Measurements from ENCODE around the gene MATN4. TPM values are rescaled to one million over a fixed set of nuclear protein-coding genes. Genes with fewer than 3 reads are reported as not detected.

The MATN4 gene
- total and polyA plus RNA-seq, 7 donors: not detected

DNA sequence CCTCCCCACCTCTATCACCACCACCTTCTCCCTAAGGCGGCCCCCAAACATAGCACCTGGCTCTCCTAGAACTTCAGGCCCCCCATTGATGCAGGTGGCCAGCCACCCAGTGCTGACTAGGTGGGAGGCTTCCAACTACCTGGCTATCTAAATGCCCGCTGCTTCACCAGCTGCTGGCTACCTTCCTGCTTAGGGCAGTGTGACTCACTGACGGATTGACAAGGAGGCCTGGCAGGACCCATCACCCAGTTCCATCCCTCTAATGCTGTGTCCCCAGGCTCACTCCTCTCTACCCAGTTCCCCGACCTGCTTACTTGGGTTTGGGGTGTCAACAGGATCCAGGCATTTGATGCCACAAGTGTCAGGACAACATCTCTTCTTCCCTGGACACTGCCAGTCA is 54.8 kb downstream of the MATN4 start:
- intact Hi-C loops (cut with DNase I): no loop called here
- H3K27ac ChIP-seq: no peak overlapping the region
- DNase-seq (peak in 1 of 2 donors; percentile 16), ATAC-seq (peak in 3 of 4 donors; percentile 56 to 68 (median 61))
- peaks cover 2 to 5% (median 3%) of the 10 kb centered on the region in 3 donors for H3K27me3 ChIP-seq (ENCODE audit: insufficient read depth in 3 of 3, low read length in 2 of 3)
- 81 to 87% (median 84%) methylated on average over 4 of the region's 4 CpGs for WGBS, 3 donors
- H3K36me3 ChIP-seq (ENCODE audit: insufficient read depth in 1 of 2, low read depth in 1 of 2): no peaks in the 10 kb centered on the region
- no peaks in the 10 kb centered on the region for H3K9me3 ChIP-seq
- peak overlapping the region; percentile 58 for H3K4me3 ChIP-seq
- TF ChIP-seq, protein P1, sequence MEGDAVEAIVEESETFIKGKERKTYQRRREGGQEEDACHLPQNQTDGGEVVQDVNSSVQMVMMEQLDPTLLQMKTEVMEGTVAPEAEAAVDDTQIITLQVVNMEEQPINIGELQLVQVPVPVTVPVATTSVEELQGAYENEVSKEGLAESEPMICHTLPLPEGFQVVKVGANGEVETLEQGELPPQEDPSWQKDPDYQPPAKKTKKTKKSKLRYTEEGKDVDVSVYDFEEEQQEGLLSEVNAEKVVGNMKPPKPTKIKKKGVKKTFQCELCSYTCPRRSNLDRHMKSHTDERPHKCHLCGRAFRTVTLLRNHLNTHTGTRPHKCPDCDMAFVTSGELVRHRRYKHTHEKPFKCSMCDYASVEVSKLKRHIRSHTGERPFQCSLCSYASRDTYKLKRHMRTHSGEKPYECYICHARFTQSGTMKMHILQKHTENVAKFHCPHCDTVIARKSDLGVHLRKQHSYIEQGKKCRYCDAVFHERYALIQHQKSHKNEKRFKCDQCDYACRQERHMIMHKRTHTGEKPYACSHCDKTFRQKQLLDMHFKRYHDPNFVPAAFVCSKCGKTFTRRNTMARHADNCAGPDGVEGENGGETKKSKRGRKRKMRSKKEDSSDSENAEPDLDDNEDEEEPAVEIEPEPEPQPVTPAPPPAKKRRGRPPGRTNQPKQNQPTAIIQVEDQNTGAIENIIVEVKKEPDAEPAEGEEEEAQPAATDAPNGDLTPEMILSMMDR (IDR thresholded peaks at IDR 0.05): no peak
- H3K4me1 ChIP-seq: peaks cover 12% of the 10 kb centered on the region

DNA sequence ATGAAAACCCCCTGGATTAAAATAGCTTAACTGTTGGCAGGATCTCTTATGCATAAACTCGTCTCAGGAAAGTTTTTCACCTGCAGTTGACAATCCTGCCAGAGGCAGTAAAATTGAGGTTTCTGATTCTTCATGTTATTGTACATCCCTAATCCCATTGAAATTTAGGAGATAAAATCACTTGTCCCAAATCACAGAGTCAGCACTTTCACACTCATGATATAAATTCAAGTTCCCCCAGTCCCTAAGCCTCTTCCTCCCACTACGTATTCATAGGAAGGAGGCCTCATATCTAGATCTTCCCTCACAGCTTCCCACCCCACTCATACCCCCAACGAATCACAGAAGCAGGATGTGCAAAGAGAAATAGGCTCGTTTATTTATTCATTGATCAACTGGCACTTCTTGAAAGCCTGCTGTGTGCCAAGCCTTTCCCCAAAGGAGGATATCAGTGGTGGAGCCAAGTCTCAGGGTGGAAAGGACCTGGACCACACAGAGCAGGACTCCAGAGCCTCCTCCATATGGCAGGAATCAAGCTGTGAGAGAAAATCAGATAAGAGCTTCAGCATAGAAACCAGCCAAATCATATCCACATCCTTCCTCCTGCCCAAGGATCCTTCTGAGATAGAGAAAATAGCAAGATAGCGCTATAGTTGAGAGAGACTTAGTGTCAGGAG is 56.1 kb downstream of the MATN4 start:
- Histone ChIP-seq H3K27ac (no peak overlapping the region), H3K27me3 (ENCODE audit: insufficient read depth in 3 of 3, low read length in 2 of 3) (peaks cover 2 to 11% (median 7%) of the 10 kb centered on the region in 3 donors), H3K4me3 (peak overlapping the region; percentile 58), H3K9me3 (no peaks in the 10 kb centered on the region), H3K36me3 (ENCODE audit: insufficient read depth in 1 of 2, low read depth in 1 of 2) (no peaks in the 10 kb centered on the region), H3K4me1 (peaks cover 12% of the 10 kb centered on the region)
- intact Hi-C loops (cut with DNase I): no loop called here
- 44 to 51% (median 51%) methylated on average over 5 of the region's 5 CpGs for WGBS, 3 donors
- ATAC-seq (no peak), DNase-seq (no peak)
- TF ChIP-seq, protein P1 (IDR thresholded peaks at IDR 0.05): no peak

DNA sequence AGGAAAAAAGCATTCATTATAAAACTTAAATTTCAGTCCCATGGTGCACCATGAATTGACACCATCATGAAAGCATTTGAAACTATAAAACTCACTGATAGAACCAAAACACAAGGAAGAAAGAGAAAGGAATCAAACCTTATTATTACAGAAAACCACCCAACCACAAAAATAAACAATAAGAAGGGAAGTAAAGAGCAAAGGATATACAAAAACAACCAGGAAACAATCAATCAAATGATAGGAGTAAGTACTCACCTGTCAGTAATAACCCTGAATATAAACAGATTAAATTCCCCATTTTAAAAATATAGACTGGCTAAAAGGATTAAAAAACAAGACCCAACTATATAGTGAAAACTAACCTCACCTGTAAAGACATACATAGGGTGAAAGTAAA is 59.5 kb downstream of the MATN4 start:
- no peaks in the 10 kb centered on the region for H3K4me1 ChIP-seq
- no peak for DNase-seq
- TF ChIP-seq, protein P1 (IDR thresholded peaks at IDR 0.05): no peak
- H3K36me3 ChIP-seq (ENCODE audit: insufficient read depth in 1 of 2, low read depth in 1 of 2): no peaks in the 10 kb centered on the region
- H3K27ac ChIP-seq: no peak overlapping the region
- intact Hi-C loops (cut with DNase I): no loop called here
- no peak for ATAC-seq
- H3K27me3 ChIP-seq (ENCODE audit: insufficient read depth in 3 of 3, low read length in 2 of 3): peaks cover 0 to 30% (median 7%) of the 10 kb centered on the region in 3 donors
- H3K9me3 ChIP-seq: no peaks in the 10 kb centered on the region
- H3K4me3 ChIP-seq: no peak overlapping the region

DNA sequence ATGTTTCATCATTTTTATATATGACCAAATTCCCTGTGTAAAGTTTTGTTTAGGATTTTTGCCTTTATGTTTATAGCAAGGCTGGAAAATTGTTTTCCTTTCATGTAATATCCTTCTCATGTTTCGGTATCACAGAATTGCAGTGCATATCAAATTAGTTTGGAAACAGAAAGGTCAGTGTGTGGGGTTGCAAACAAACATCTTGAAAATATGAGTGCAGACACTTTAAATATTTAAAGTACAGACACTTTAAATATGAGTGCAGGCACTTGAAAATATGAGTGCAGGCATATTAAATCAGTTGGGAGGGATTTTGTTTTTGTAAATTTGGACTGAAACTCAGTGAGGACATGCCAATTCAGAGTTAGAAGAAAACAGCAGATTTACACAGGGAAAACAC is 60.2 kb downstream of the MATN4 start:
- no peak for DNase-seq

More for the DNA sequence above, 60.2 kb downstream of the MATN4 start:
- Histone ChIP-seq H3K27me3 (ENCODE audit: insufficient read depth in 3 of 3, low read length in 2 of 3) (peaks cover 0 to 30% (median 7%) of the 10 kb centered on the region in 3 donors), H3K9me3 (no peaks in the 10 kb centered on the region), H3K4me3 (no peak overlapping the region), H3K4me1 (no peaks in the 10 kb centered on the region), H3K27ac (no peak overlapping the region), H3K36me3 (ENCODE audit: insufficient read depth in 1 of 2, low read depth in 1 of 2) (no peaks in the 10 kb centered on the region)
- intact Hi-C loops (cut with DNase I): no loop called here
- ATAC-seq: no peak
- TF ChIP-seq, protein P1 (IDR thresholded peaks at IDR 0.05): no peak
- whole genome bisulfite sequencing, 3 donors: 37 to 66% (median 57%) methylated on average over 1 of the region's 1 CpG
